ENCODE measurements around the gene FMN1. TPM values are rescaled to one million over a fixed set of nuclear protein-coding genes. Genes with fewer than 3 reads are reported as not detected.

Gene FMN1
- total RNA-seq, 4 donors from 2014 or later, result 5.1 to 13.3 (median 9.0) TPM

GRCh38 chr15:32859996-32860395 lies 334.5 kb downstream of the FMN1 start:
- ATAC-seq, result no peak
- 52 to 85% methylated on average over 2 of the region's 2 CpGs for WGBS, 2 donors (ENCODE audit: low coverage in 1 of 2)
- TF ChIP-seq POLR2AphosphoS5 (IDR thresholded peaks at IDR 0.05), result no peak
- TF ChIP-seq EP300 (IDR thresholded peaks at IDR 0.05), result no peak
- no peak for TF ChIP-seq CTCF (IDR thresholded peaks at IDR 0.05)
- TF ChIP-seq POLR2A (IDR thresholded peaks at IDR 0.05), result no peak
- Histone ChIP-seq H3K9me3 (no peaks in the 10 kb centered on the region), H3K4me1 (peaks cover 0 to 43% (median 7%) of the 10 kb centered on the region in 3 donors), H3K4me3 (no peak overlapping the region), H3K27ac (no peak overlapping the region), H3K27me3 (no peaks in the 10 kb centered on the region), H3K36me3 (no peaks in the 10 kb centered on the region)

- ATAC-seq, result no peak
- H3K9me3 ChIP-seq, result no peaks in the 10 kb centered on the region
- WGBS, 2 donors (ENCODE audit: low coverage in 1 of 2), result 80 to 84% methylated on average over 3 of the region's 3 CpGs
- TF ChIP-seq EP300 (IDR thresholded peaks at IDR 0.05), result no peak
- TF ChIP-seq POLR2A (IDR thresholded peaks at IDR 0.05), result no peak
- no peak for TF ChIP-seq POLR2AphosphoS5 (IDR thresholded peaks at IDR 0.05)
- TF ChIP-seq CTCF (IDR thresholded peaks at IDR 0.05), result no peak
- H3K4me3 ChIP-seq, result no peak overlapping the region
- H3K27me3 ChIP-seq, result no peaks in the 10 kb centered on the region
- H3K4me1 ChIP-seq, result peaks cover 0 to 35% (median 7%) of the 10 kb centered on the region in 3 donors
- no peak overlapping the region for H3K27ac ChIP-seq
- no peaks in the 10 kb centered on the region for H3K36me3 ChIP-seq
These were observed 335.3 kb downstream of the FMN1 start for GRCh38 chr15:32859251-32859650.

- no peaks in the 10 kb centered on the region for H3K9me3 ChIP-seq
- WGBS, 2 donors (ENCODE audit: low coverage in 1 of 2), result 52 to 75% methylated on average over 1 to 2 of the region's 2 CpGs
- H3K27me3 ChIP-seq, result no peaks in the 10 kb centered on the region
- H3K36me3 ChIP-seq, result no peaks in the 10 kb centered on the region
- no peak for ATAC-seq
- no peak overlapping the region for H3K4me3 ChIP-seq
- TF ChIP-seq CTCF (IDR thresholded peaks at IDR 0.05), result no peak
- no peak overlapping the region for H3K27ac ChIP-seq
- peaks cover 0 to 30% (median 3%) of the 10 kb centered on the region in 3 donors for H3K4me1 ChIP-seq
These were observed 336.8 kb downstream of the FMN1 start for GRCh38 chr15:32857732-32858131.

GRCh38 chr15:32856753-32857152 lies 337.8 kb downstream of the FMN1 start:
- 86 to 93% methylated on average over 2 to 4 of the region's 4 CpGs for WGBS, 2 donors (ENCODE audit: low coverage in 1 of 2)
- Histone ChIP-seq H3K27ac (peak overlapping the region in 1 of 4 donors; percentile 53), H3K4me3 (no peak overlapping the region), H3K36me3 (no peaks in the 10 kb centered on the region), H3K9me3 (no peaks in the 10 kb centered on the region), H3K27me3 (no peaks in the 10 kb centered on the region), H3K4me1 (peaks cover 0 to 20% (median 3%) of the 10 kb centered on the region in 3 donors)
- TF ChIP-seq POLR2AphosphoS5 (IDR thresholded peaks at IDR 0.05), result no peak
- ATAC-seq, result no peak

- H3K27me3 ChIP-seq, result no peaks in the 10 kb centered on the region
- no peaks in the 10 kb centered on the region for H3K9me3 ChIP-seq
- no peaks in the 10 kb centered on the region for H3K36me3 ChIP-seq
- peak overlapping the region in 3 of 4 donors; percentile 26 to 53 (median 40) for H3K27ac ChIP-seq
- peak; percentile 96 for ATAC-seq
- no peak for TF ChIP-seq POLR2A (IDR thresholded peaks at IDR 0.05)
- TF ChIP-seq CTCF (IDR thresholded peaks at IDR 0.05), result no peak
- TF ChIP-seq EP300 (IDR thresholded peaks at IDR 0.05), result no peak
- peak; percentile 80 for TF ChIP-seq POLR2AphosphoS5 (IDR thresholded peaks at IDR 0.05)
- peaks cover 0 to 13% (median 3%) of the 10 kb centered on the region in 3 donors for H3K4me1 ChIP-seq
- no peak overlapping the region for H3K4me3 ChIP-seq
These were observed 338.6 kb downstream of the FMN1 start for GRCh38 chr15:32855942-32856341.
